ENCODE results near the gene TMEM52.

TMEM52 gene

GRCh38 chr1:1895456-1896336, 23.4 kb downstream of the TMEM52 start:
- Histone ChIP-seq H3K27ac (ENCODE audit: low read length) (no peak overlapping the region), H3K9ac (ENCODE audit: low read depth, low read length) (no peak overlapping the region), H3K4me2 (ENCODE audit: insufficient read depth, low read length) (no peak overlapping the region), H2AFZ (ENCODE audit: low read depth, low read length) (no peak overlapping the region), H3K79me2 (ENCODE audit: insufficient read depth, low read length) (peaks cover 15% of the 10 kb centered on the region), H3K27me3 (ENCODE audit: insufficient read depth, low read length, poor library complexity) (no peaks in the 10 kb centered on the region), H3K4me1 (ENCODE audit: insufficient read depth, low read length) (peaks cover 12% of the 10 kb centered on the region), H4K20me1 (ENCODE audit: insufficient read depth, low read length) (peaks cover 8% of the 10 kb centered on the region), H3K4me3 (ENCODE audit: low read depth in 1 of 2, low read length in 2 of 2) (no peak overlapping the region), H3K36me3 (ENCODE audit: insufficient read depth, low read length) (no peaks in the 10 kb centered on the region), H3K9me3 (ENCODE audit: insufficient read depth, low read length, severe bottlenecking) (no peaks in the 10 kb centered on the region)
- no peak for TF ChIP-seq EZH2 (IDR thresholded peaks at IDR 0.05; ENCODE audit: borderline replicate concordance, low read depth, low read length, severe bottlenecking)
- TF ChIP-seq CTCF (IDR thresholded peaks at IDR 0.05; ENCODE audit: borderline replicate concordance, extremely low read depth, low read length, poor library complexity, severe bottlenecking): no peak
- DNase-seq (peak; percentile 44), ATAC-seq (ENCODE audit: insufficient read depth, low read depth) (no peak)

- Histone ChIP-seq H3K9ac (ENCODE audit: low read depth, low read length) (no peak overlapping the region), H3K36me3 (ENCODE audit: insufficient read depth, low read length) (no peaks in the 10 kb centered on the region), H3K4me3 (ENCODE audit: low read depth in 1 of 2, low read length in 2 of 2) (no peak overlapping the region), H3K27me3 (ENCODE audit: insufficient read depth, low read length, poor library complexity) (no peaks in the 10 kb centered on the region), H2AFZ (ENCODE audit: low read depth, low read length) (no peak overlapping the region), H3K4me2 (ENCODE audit: insufficient read depth, low read length) (no peak overlapping the region), H4K20me1 (ENCODE audit: insufficient read depth, low read length) (peaks cover 8% of the 10 kb centered on the region), H3K79me2 (ENCODE audit: insufficient read depth, low read length) (peaks cover 21% of the 10 kb centered on the region), H3K27ac (ENCODE audit: low read length) (no peak overlapping the region), H3K4me1 (ENCODE audit: insufficient read depth, low read length) (peaks cover 12% of the 10 kb centered on the region), H3K9me3 (ENCODE audit: insufficient read depth, low read length, severe bottlenecking) (no peaks in the 10 kb centered on the region)
- ATAC-seq (ENCODE audit: insufficient read depth, low read depth) (no peak), DNase-seq (no peak)
- TF ChIP-seq EZH2 (IDR thresholded peaks at IDR 0.05; ENCODE audit: borderline replicate concordance, low read depth, low read length, severe bottlenecking) (no peak), CTCF (IDR thresholded peaks at IDR 0.05; ENCODE audit: borderline replicate concordance, extremely low read depth, low read length, poor library complexity, severe bottlenecking) (no peak)
Measured at GRCh38 chr1:1895060-1895418, 24.0 kb downstream of the TMEM52 start.

GRCh38 chr1:1894354-1895059, 24.6 kb downstream of the TMEM52 start:
- Histone ChIP-seq H3K36me3 (ENCODE audit: insufficient read depth, low read length) (no peaks in the 10 kb centered on the region), H3K27me3 (ENCODE audit: insufficient read depth, low read length, poor library complexity) (no peaks in the 10 kb centered on the region), H2AFZ (ENCODE audit: low read depth, low read length) (no peak overlapping the region), H3K79me2 (ENCODE audit: insufficient read depth, low read length) (peaks cover 26% of the 10 kb centered on the region), H3K27ac (ENCODE audit: low read length) (no peak overlapping the region), H3K4me1 (ENCODE audit: insufficient read depth, low read length) (peaks cover 12% of the 10 kb centered on the region), H3K9ac (ENCODE audit: low read depth, low read length) (no peak overlapping the region), H3K9me3 (ENCODE audit: insufficient read depth, low read length, severe bottlenecking) (no peaks in the 10 kb centered on the region), H3K4me2 (ENCODE audit: insufficient read depth, low read length) (no peak overlapping the region), H3K4me3 (ENCODE audit: low read depth in 1 of 2, low read length in 2 of 2) (no peak overlapping the region), H4K20me1 (ENCODE audit: insufficient read depth, low read length) (peaks cover 8% of the 10 kb centered on the region)
- TF ChIP-seq CTCF (IDR thresholded peaks at IDR 0.05; ENCODE audit: borderline replicate concordance, extremely low read depth, low read length, poor library complexity, severe bottlenecking) (no peak), EZH2 (IDR thresholded peaks at IDR 0.05; ENCODE audit: borderline replicate concordance, low read depth, low read length, severe bottlenecking) (no peak)
- ATAC-seq (ENCODE audit: insufficient read depth, low read depth) (no peak), DNase-seq (no peak)

All from DND-41 (cell line).